ENCODE measurements around the gene DAZ4.
"Not testable (repeated sequence)": the region's sequence is repeated elsewhere in the genome, so short reads cannot be mapped to it uniquely, and the experiment has no call there.

Gene DAZ4, protein sequence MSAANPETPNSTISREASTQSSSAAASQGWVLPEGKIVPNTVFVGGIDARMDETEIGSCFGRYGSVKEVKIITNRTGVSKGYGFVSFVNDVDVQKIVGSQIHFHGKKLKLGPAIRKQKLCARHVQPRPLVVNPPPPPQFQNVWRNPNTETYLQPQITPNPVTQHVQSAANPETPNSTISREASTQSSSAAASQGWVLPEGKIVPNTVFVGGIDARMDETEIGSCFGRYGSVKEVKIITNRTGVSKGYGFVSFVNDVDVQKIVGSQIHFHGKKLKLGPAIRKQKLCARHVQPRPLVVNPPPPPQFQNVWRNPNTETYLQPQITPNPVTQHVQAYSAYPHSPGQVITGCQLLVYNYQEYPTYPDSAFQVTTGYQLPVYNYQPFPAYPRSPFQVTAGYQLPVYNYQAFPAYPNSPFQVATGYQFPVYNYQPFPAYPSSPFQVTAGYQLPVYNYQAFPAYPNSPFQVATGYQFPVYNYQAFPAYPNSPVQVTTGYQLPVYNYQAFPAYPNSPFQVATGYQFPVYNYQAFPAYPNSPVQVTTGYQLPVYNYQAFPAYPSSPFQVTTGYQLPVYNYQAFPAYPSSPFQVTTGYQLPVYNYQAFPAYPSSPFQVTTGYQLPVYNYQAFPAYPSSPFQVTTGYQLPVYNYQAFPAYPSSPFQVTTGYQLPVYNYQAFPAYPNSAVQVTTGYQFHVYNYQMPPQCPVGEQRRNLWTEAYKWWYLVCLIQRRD

GRCh38 chrY:24833619-24834018 is at the start of gene DAZ4:
Gene DAZ4, plus strand, starts transcription at chrY:24833919. Its CDS starts 208 bp downstream, at chrY:24834127.
- DNase-seq (ENCODE audit: low spot score): not testable (repeated sequence)

DNA sequence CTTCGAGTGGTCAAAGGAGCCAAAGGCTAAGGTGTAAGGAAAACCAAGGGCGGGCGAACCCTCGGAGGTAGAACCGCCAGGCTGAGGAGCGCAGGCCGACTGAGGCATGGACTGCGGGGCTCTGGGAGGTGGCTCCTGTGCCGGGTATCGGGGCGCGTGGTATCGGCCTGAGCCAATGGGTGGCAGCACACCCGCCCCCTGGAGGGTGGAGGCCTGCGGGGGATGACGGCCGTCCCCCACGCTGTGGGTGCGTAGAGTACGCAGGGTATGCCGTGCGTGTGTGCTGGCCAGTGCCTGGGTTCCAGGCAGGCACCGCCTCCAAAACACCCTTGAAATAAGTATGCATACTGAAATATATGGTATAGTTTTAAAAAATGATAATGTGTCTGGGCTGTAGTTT is 20.4 kb upstream of the DAZ4 start, which contains the start of gene DAZ3:
DAZ3 (minus strand) TSS at position 101 of the 400 bp plus-strand sequence. CDS start 208 bp downstream, outside the sequence.
- not testable (repeated sequence) for DNase-seq (ENCODE audit: low spot score)

- not testable (repeated sequence) for DNase-seq (ENCODE audit: low spot score)
Observed at GRCh38 chrY:24821836-24822235, 11.9 kb upstream of the DAZ4 start.

- not testable (repeated sequence) for DNase-seq (ENCODE audit: low spot score)
Observed at GRCh38 chrY:24824184-24824879, 9.4 kb upstream of the DAZ4 start.

DNA sequence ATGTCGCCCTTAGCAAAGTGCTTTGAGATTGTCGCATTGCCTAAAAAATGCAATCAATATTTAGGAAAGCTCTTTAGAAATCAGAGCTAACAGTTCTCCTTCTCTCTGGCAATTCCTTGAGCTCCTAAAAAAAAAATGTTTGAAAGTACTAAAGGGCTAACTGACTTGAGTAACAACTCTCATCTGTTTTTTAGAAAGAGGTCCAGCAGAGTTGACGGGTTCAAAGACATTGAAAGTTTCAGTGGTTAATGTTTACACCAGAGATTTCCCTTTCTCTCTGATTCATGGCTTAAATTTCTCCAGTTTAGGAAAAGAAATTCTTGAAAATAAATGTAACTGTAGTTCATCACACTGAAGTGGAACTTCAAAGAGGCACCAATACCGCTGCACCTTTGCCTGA is 8.7 kb upstream of the DAZ4 start:
- DNase-seq (ENCODE audit: low spot score): not testable (repeated sequence)
